ENCODE results near the gene TRIM29.
A peak's percentile ranks its signal among the peaks of the same experiment; 100 is the strongest.

Gene TRIM29

GRCh38 chr11:120172054-120172911 lies 34.4 kb upstream of the TRIM29 start:
- H3K36me3 ChIP-seq (ENCODE audit: control insufficient read depth in 5 of 5, insufficient read depth in 5 of 5, low read length in 5 of 5): no peaks in the 10 kb centered on the region
- H3K9me3 ChIP-seq (ENCODE audit: control insufficient read depth in 5 of 5, low read length in 5 of 5): no peaks in the 10 kb centered on the region
- H3K27ac ChIP-seq (ENCODE audit: low read depth, low read length): no peak overlapping the region
- H3K4me3 ChIP-seq (ENCODE audit: low read depth in 1 of 5, low read length in 5 of 5): peak overlapping the region in 1 of 5 donors; percentile 9
- peaks cover 5 to 30% (median 26%) of the 10 kb centered on the region in 5 donors for H3K4me1 ChIP-seq (ENCODE audit: control insufficient read depth in 5 of 5, insufficient read depth in 5 of 5, low read length in 5 of 5)
- H3K27me3 ChIP-seq (ENCODE audit: control insufficient read depth in 5 of 5, insufficient read depth in 4 of 5, low read length in 5 of 5): peaks cover 5 to 26% (median 18%) of the 10 kb centered on the region in 5 donors
- H3K9ac ChIP-seq (ENCODE audit: low read length in 5 of 5): no peak overlapping the region

GRCh38 chr11:120170741-120171261 lies 32.9 kb upstream of the TRIM29 start:
- Histone ChIP-seq H3K27me3 (ENCODE audit: control insufficient read depth in 5 of 5, insufficient read depth in 4 of 5, low read length in 5 of 5) (peaks cover 5 to 34% (median 21%) of the 10 kb centered on the region in 5 donors), H3K9ac (ENCODE audit: low read length in 5 of 5) (no peak overlapping the region), H3K4me3 (ENCODE audit: low read depth in 1 of 5, low read length in 5 of 5) (no peak overlapping the region), H3K27ac (ENCODE audit: low read depth, low read length) (no peak overlapping the region), H3K4me1 (ENCODE audit: control insufficient read depth in 5 of 5, insufficient read depth in 5 of 5, low read length in 5 of 5) (peaks cover 5 to 30% (median 26%) of the 10 kb centered on the region in 5 donors), H3K9me3 (ENCODE audit: control insufficient read depth in 5 of 5, low read length in 5 of 5) (no peaks in the 10 kb centered on the region), H3K36me3 (ENCODE audit: control insufficient read depth in 5 of 5, insufficient read depth in 5 of 5, low read length in 5 of 5) (no peaks in the 10 kb centered on the region)

- Histone ChIP-seq H3K9me3 (ENCODE audit: control insufficient read depth in 5 of 5, low read length in 5 of 5) (no peaks in the 10 kb centered on the region), H3K27ac (ENCODE audit: low read depth, low read length) (no peak overlapping the region), H3K4me1 (ENCODE audit: control insufficient read depth in 5 of 5, insufficient read depth in 5 of 5, low read length in 5 of 5) (peaks cover 5 to 30% (median 26%) of the 10 kb centered on the region in 5 donors), H3K36me3 (ENCODE audit: control insufficient read depth in 5 of 5, insufficient read depth in 5 of 5, low read length in 5 of 5) (no peaks in the 10 kb centered on the region), H3K27me3 (ENCODE audit: control insufficient read depth in 5 of 5, insufficient read depth in 4 of 5, low read length in 5 of 5) (peaks cover 5 to 34% (median 22%) of the 10 kb centered on the region in 5 donors), H3K4me3 (ENCODE audit: low read depth in 1 of 5, low read length in 5 of 5) (peak overlapping the region in 1 of 5 donors; percentile 64), H3K9ac (ENCODE audit: low read length in 5 of 5) (peak overlapping the region in 1 of 5 donors; percentile 32)
Observed at GRCh38 chr11:120169981-120170698, 32.2 kb upstream of the TRIM29 start.

GRCh38 chr11:120168960-120169681 lies 31.2 kb upstream of the TRIM29 start:
- Histone ChIP-seq H3K27ac (ENCODE audit: low read depth, low read length) (no peak overlapping the region), H3K9ac (ENCODE audit: low read length in 5 of 5) (peak overlapping the region in 4 of 5 donors; percentile 36 to 63 (median 53)), H3K27me3 (ENCODE audit: control insufficient read depth in 5 of 5, insufficient read depth in 4 of 5, low read length in 5 of 5) (peaks cover 5 to 34% (median 22%) of the 10 kb centered on the region in 5 donors), H3K4me3 (ENCODE audit: low read depth in 1 of 5, low read length in 5 of 5) (peak overlapping the region in 4 of 5 donors; percentile 64 to 71 (median 67)), H3K9me3 (ENCODE audit: control insufficient read depth in 5 of 5, low read length in 5 of 5) (no peaks in the 10 kb centered on the region), H3K4me1 (ENCODE audit: control insufficient read depth in 5 of 5, insufficient read depth in 5 of 5, low read length in 5 of 5) (peaks cover 5 to 30% (median 26%) of the 10 kb centered on the region in 5 donors), H3K36me3 (ENCODE audit: control insufficient read depth in 5 of 5, insufficient read depth in 5 of 5, low read length in 5 of 5) (no peaks in the 10 kb centered on the region)

- no peaks in the 10 kb centered on the region for H3K36me3 ChIP-seq (ENCODE audit: control insufficient read depth in 5 of 5, insufficient read depth in 5 of 5, low read length in 5 of 5)
- H3K9ac ChIP-seq (ENCODE audit: low read length in 5 of 5): peak overlapping the region in 3 of 5 donors; percentile 23 to 63 (median 54)
- no peaks in the 10 kb centered on the region for H3K9me3 ChIP-seq (ENCODE audit: control insufficient read depth in 5 of 5, low read length in 5 of 5)
- H3K27ac ChIP-seq (ENCODE audit: low read depth, low read length): no peak overlapping the region
- peak overlapping the region; percentile 54 to 71 (median 65) for H3K4me3 ChIP-seq (ENCODE audit: low read depth in 1 of 5, low read length in 5 of 5)
- H3K27me3 ChIP-seq (ENCODE audit: control insufficient read depth in 5 of 5, insufficient read depth in 4 of 5, low read length in 5 of 5): peaks cover 1 to 26% (median 15%) of the 10 kb centered on the region in 5 donors
- peaks cover 5 to 30% (median 26%) of the 10 kb centered on the region in 5 donors for H3K4me1 ChIP-seq (ENCODE audit: control insufficient read depth in 5 of 5, insufficient read depth in 5 of 5, low read length in 5 of 5)
Observed at GRCh38 chr11:120168108-120168959, 30.4 kb upstream of the TRIM29 start.

GRCh38 chr11:120167659-120168058 lies 29.7 kb upstream of the TRIM29 start:
- no peak overlapping the region for H3K4me3 ChIP-seq (ENCODE audit: low read depth in 1 of 5, low read length in 5 of 5)
- H3K9me3 ChIP-seq (ENCODE audit: control insufficient read depth in 5 of 5, low read length in 5 of 5): no peaks in the 10 kb centered on the region
- no peaks in the 10 kb centered on the region for H3K36me3 ChIP-seq (ENCODE audit: control insufficient read depth in 5 of 5, insufficient read depth in 5 of 5, low read length in 5 of 5)
- no peak overlapping the region for H3K9ac ChIP-seq (ENCODE audit: low read length in 5 of 5)
- H3K4me1 ChIP-seq (ENCODE audit: control insufficient read depth in 5 of 5, insufficient read depth in 5 of 5, low read length in 5 of 5): peaks cover 5 to 30% (median 22%) of the 10 kb centered on the region in 5 donors
- peaks cover 0 to 22% (median 13%) of the 10 kb centered on the region in 5 donors for H3K27me3 ChIP-seq (ENCODE audit: control insufficient read depth in 5 of 5, insufficient read depth in 4 of 5, low read length in 5 of 5)
- H3K27ac ChIP-seq (ENCODE audit: low read depth, low read length): no peak overlapping the region

- Histone ChIP-seq H3K27ac (ENCODE audit: low read depth, low read length) (no peak overlapping the region), H3K4me3 (ENCODE audit: low read depth in 1 of 5, low read length in 5 of 5) (no peak overlapping the region), H3K4me1 (ENCODE audit: control insufficient read depth in 5 of 5, insufficient read depth in 5 of 5, low read length in 5 of 5) (no peaks in the 10 kb centered on the region), H3K9me3 (ENCODE audit: control insufficient read depth in 5 of 5, low read length in 5 of 5) (peaks cover 0 to 9% (median 3%) of the 10 kb centered on the region in 5 donors), H3K9ac (ENCODE audit: low read length in 5 of 5) (no peak overlapping the region), H3K36me3 (ENCODE audit: control insufficient read depth in 5 of 5, insufficient read depth in 5 of 5, low read length in 5 of 5) (no peaks in the 10 kb centered on the region), H3K27me3 (ENCODE audit: control insufficient read depth in 5 of 5, insufficient read depth in 4 of 5, low read length in 5 of 5) (peaks cover 0 to 4% (median 0%) of the 10 kb centered on the region in 5 donors)
Observed at GRCh38 chr11:120160436-120160835, 22.5 kb upstream of the TRIM29 start.

GRCh38 chr11:120153221-120153620 lies 15.3 kb upstream of the TRIM29 start:
- H3K36me3 ChIP-seq (ENCODE audit: control insufficient read depth in 5 of 5, insufficient read depth in 5 of 5, low read length in 5 of 5): no peaks in the 10 kb centered on the region
- H3K4me1 ChIP-seq (ENCODE audit: control insufficient read depth in 5 of 5, insufficient read depth in 5 of 5, low read length in 5 of 5): no peaks in the 10 kb centered on the region
- H3K9ac ChIP-seq (ENCODE audit: low read length in 5 of 5): no peak overlapping the region
- H3K27me3 ChIP-seq (ENCODE audit: control insufficient read depth in 5 of 5, insufficient read depth in 4 of 5, low read length in 5 of 5): peaks cover 0 to 7% (median under 1%) of the 10 kb centered on the region in 5 donors
- H3K9me3 ChIP-seq (ENCODE audit: control insufficient read depth in 5 of 5, low read length in 5 of 5): peaks cover 0 to 4% (median 0%) of the 10 kb centered on the region in 5 donors
- H3K27ac ChIP-seq (ENCODE audit: low read depth, low read length): no peak overlapping the region
- no peak overlapping the region for H3K4me3 ChIP-seq (ENCODE audit: low read depth in 1 of 5, low read length in 5 of 5)

GRCh38 chr11:120151536-120151935 lies 13.6 kb upstream of the TRIM29 start:
- Histone ChIP-seq H3K4me3 (ENCODE audit: low read depth in 1 of 5, low read length in 5 of 5) (no peak overlapping the region), H3K27me3 (ENCODE audit: control insufficient read depth in 5 of 5, insufficient read depth in 4 of 5, low read length in 5 of 5) (peaks cover 2 to 20% (median 15%) of the 10 kb centered on the region in 5 donors), H3K27ac (ENCODE audit: low read depth, low read length) (no peak overlapping the region), H3K4me1 (ENCODE audit: control insufficient read depth in 5 of 5, insufficient read depth in 5 of 5, low read length in 5 of 5) (no peaks in the 10 kb centered on the region), H3K9ac (ENCODE audit: low read length in 5 of 5) (no peak overlapping the region), H3K9me3 (ENCODE audit: control insufficient read depth in 5 of 5, low read length in 5 of 5) (peaks cover 0 to 4% (median 0%) of the 10 kb centered on the region in 5 donors), H3K36me3 (ENCODE audit: control insufficient read depth in 5 of 5, insufficient read depth in 5 of 5, low read length in 5 of 5) (no peaks in the 10 kb centered on the region)

All from subcutaneous abdominal adipose tissue (tissue), 5 donors.